ENCODE results near the gene TNFSF9. TPM values are rescaled to one million over a fixed set of nuclear protein-coding genes. Genes with fewer than 3 reads are reported as not detected.
"Not testable (repeated sequence)": the region's sequence is repeated elsewhere in the genome, so short reads cannot be mapped to it uniquely, and the experiment has no call there.

The TNFSF9 gene
- total RNA-seq, 1 experiment from 2014 or later: 11.7 TPM

- no peak for DNase-seq (ENCODE audit: low read depth)
Observed at GRCh38 chr19:6532244-6532999, 1.6 kb downstream of the TNFSF9 start.

- no peak for DNase-seq (ENCODE audit: low read depth)
Observed at GRCh38 chr19:6533000-6533328, 2.1 kb downstream of the TNFSF9 start.

- DNase-seq (ENCODE audit: low read depth): no peak
Observed at GRCh38 chr19:6533746-6534418, 3.1 kb downstream of the TNFSF9 start.

- DNase-seq (ENCODE audit: low read depth): no peak
Observed at GRCh38 chr19:6534451-6535093, 3.7 kb downstream of the TNFSF9 start.

- DNase-seq (ENCODE audit: low read depth): no peak
Observed at GRCh38 chr19:6535558-6536137, 4.8 kb downstream of the TNFSF9 start.

- DNase-seq (ENCODE audit: low read depth): no peak
Observed at GRCh38 chr19:6539514-6539913, 8.7 kb downstream of the TNFSF9 start.

GRCh38 chr19:6540918-6541689 lies 10.3 kb downstream of the TNFSF9 start:
- DNase-seq (ENCODE audit: low read depth): no peak

GRCh38 chr19:6543866-6544347 lies 13.1 kb downstream of the TNFSF9 start:
- no peak for DNase-seq (ENCODE audit: low read depth)

- DNase-seq (ENCODE audit: low read depth): peak; percentile 31
Observed at GRCh38 chr19:6550679-6551078, 19.9 kb downstream of the TNFSF9 start.

- DNase-seq (ENCODE audit: low read depth): no peak
Observed at GRCh38 chr19:6551091-6551490, 20.3 kb downstream of the TNFSF9 start.

GRCh38 chr19:6551607-6552450 lies 21.0 kb downstream of the TNFSF9 start:
- DNase-seq (ENCODE audit: low read depth): no peak

GRCh38 chr19:6556043-6556449 lies 25.2 kb downstream of the TNFSF9 start:
- DNase-seq (ENCODE audit: low read depth): no peak

GRCh38 chr19:6556480-6557195 lies 25.8 kb downstream of the TNFSF9 start:
- peak; percentile 76 for DNase-seq (ENCODE audit: low read depth)

GRCh38 chr19:6562437-6562836 lies 31.6 kb downstream of the TNFSF9 start:
- DNase-seq (ENCODE audit: low read depth): not testable (repeated sequence)

- DNase-seq (ENCODE audit: low read depth): no peak
Observed at GRCh38 chr19:6564393-6564792, 33.6 kb downstream of the TNFSF9 start.

- not testable (repeated sequence) for DNase-seq (ENCODE audit: low read depth)
Observed at GRCh38 chr19:6566727-6567126, 35.9 kb downstream of the TNFSF9 start.

- DNase-seq (ENCODE audit: low read depth): peak; percentile 53
Observed at GRCh38 chr19:6568010-6568526, 37.2 kb downstream of the TNFSF9 start.

GRCh38 chr19:6568816-6569215 lies 38.0 kb downstream of the TNFSF9 start:
- peak; percentile 27 for DNase-seq (ENCODE audit: low read depth)

- no peak for DNase-seq (ENCODE audit: low read depth)
Observed at GRCh38 chr19:6570764-6571163, 39.9 kb downstream of the TNFSF9 start.

GRCh38 chr19:6571167-6571566 lies 40.3 kb downstream of the TNFSF9 start:
- no peak for DNase-seq (ENCODE audit: low read depth)

Measured in M059J (cell line).